GM19463 (cell line): ENCODE data around the gene FAM83C.
"Not testable (repeated sequence)": the region's sequence is repeated elsewhere in the genome, so short reads cannot be mapped to it uniquely, and the experiment has no call there.

Experiments
- ATAC-seq: cut with Tn5 transposase; IDR thresholded peaks from one replicate; pipeline ENCODE4 v1.9.1; 2021; ENCODE audit warnings: mild to moderate bottlenecking, moderate library complexity; ENCODE audit not compliant: unreplicated experiment

Gene FAM83C

GRCh38 chr20:35319192-35319870, 27.1 kb upstream of the FAM83C start:
- ATAC-seq, result no peak

DNA sequence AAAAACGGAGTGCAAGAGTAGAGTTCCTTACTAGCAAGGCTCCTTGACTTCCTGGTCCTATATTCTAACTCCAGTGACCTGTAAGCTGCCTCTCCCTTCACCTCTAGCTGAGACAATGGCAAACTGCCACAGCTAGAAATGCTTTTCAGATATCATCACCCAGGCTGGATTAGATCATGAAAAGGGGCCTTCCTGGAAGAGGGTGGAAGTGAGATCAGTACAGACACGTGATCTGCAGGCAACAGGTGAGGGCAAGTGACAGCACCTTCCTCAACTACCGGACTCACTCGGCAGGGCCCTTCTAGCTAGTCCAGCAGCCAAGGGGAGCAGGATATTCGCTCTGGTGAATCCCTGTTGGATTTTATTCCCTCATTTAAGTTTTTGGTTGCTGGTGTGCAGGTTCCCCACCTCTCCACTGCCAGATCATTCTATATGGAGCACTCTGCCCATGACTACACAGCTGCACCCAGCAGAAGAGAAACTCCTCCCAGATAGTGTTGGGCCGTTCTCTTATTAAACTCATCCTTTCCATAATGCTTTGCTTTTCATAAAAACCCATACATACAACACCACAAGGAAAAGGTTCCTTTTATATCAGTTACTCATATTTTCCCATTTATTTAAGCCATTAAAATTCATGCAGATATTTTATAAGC, 26.4 kb upstream of the FAM83C start:
- no peak for ATAC-seq

DNA sequence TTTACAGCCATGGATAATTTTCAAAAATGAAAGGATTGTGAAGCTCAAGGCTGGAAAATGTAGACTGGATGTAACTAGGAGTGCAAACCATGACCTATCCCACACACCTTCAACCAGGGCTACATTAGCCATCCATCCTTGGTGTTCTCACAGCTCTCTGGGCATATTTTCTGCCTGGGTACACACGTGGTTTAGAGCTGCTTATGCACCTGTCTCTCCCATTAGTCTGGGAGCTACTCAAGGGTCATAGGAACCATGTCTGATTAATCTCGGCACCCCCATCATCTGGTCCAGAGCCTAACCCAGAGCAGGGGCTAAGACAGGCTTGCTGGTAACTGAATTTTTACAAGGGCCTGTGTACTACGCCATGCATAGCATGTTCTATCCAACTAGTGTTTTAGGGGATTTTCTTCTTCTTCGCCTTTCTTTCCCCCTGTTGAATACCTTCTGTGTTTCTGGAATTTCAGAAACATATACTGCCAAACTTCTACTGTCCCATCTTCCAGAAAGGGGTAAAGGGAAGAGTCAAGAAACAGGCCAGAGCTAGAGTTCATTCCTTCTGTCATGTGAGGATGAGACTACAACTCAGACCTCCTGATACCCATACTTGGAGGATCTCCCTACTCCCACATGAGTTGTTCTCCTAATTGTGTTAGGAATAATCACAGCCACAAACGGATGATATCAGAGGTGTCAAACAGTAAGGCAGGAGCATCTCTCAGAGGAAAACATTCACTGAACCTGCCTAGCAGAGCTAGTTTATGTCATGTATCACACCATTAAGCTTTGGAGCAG, 25.4 kb upstream of the FAM83C start:
- ATAC-seq, result no peak

DNA sequence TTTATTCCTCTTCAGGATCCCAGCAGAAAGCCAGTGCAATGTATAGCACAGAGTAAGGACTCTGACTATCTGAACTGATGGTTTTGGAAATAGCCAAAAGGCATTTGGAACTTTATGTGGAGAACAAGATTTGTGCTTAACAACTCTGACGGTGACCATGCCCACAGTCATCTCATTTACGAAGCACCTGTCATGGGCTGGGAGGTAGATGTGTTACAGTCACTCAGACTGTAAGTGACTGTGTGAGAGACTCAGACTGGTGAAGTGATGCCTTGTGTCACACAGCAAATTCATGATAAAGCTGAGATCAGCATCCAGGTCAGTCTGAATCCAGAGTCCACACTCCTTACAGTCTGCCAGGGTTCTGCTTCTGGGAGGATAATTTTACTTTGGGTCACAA, 23.9 kb upstream of the FAM83C start:
- no peak for ATAC-seq

- ATAC-seq, result not testable (repeated sequence)
Measured at GRCh38 chr20:35315632-35316020, 23.4 kb upstream of the FAM83C start.

DNA sequence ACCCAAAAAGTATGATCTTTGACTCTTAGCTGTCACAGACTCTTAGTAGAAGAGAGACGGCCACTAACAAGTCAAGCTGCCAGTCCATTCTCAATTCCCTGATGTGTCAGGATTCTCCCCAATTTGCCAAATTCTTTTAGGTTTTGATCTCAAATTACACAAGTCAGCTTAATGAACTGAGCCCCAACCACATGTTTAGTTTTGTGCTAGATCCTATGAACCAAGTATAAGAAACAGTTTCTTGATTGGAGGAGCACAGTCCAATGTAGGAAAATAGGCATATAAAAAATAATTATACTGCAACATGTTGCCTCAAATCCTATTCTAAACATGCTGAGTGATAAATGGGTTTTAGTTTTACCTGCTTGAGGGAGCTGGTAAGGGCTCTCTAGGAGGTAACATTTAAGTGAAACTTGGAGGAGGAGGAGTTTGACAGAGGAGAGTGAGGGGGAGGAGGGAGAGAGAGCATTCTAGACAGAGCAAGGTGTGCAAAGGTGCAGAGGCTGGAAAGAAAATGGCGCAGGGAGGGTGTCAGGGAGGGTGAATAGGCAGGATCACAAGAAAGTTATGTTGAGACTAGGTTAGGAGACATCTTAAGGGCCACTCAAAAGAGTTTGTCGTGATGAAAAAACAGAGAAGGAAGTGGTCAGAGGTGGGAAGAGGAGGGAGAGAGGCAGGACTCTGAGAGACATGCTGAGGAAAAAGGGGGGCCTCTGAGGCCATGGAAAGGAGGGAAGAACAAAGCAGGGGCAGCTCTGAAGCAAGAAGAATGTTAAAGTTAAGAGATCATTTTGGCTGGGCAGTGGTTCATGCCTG, 22.8 kb upstream of the FAM83C start:
- no peak for ATAC-seq

- ATAC-seq, result no peak
Measured at GRCh38 chr20:35312318-35312717, 20.1 kb upstream of the FAM83C start.

- ATAC-seq, result no peak
Measured at GRCh38 chr20:35311822-35312221, 19.6 kb upstream of the FAM83C start.

DNA sequence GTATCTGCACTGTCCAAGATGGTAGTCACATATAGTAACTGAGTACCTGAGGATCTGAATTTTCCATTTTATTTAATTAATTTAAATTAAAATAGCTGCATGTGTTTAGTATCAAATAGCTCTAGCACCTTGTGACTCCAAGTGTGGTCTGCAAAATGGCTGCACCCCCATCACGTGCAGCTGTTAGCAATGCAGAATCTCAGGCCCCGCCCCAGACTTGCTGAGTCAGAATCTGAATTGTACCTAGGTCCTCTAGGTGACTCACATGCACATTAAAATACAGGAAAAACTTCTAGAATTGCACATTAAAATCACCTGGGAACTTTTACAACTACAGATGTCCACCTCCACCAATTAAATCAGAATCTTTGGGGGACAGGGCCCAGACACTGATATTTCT, 19.2 kb upstream of the FAM83C start:
- ATAC-seq, result no peak

GRCh38 chr20:35307666-35308653, 15.7 kb upstream of the FAM83C start:
- ATAC-seq, result no peak

DNA sequence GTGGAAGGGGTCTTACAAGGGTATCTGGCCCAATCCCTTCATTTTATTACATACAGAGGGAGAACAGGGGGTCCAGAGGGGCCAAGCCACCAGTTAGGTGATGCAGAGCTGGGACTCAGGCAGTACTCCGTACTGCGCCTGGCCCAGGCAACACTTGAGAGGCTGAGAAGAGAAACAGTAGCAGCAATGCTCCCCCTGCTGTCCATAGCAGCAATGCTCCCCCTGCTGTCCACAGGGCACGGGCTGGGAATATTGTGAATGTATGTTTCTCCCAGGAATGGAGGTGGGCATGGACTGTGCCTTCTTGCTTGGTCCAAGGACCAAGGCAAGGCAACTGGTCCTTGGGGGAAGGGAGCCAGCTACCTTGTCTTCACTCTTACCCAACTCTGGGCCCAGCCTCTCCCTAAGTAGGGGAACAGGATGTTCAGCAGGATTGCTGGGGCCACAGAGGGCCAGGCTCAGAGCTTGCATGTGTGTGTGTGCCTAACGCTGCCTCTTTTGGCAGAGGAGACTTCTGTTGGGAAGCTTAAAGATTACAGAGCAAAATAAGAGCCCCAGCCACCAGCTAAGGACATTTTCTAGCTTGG, 14.8 kb upstream of the FAM83C start:
- no peak for ATAC-seq

- ATAC-seq, result no peak
Measured at GRCh38 chr20:35305682-35306556, 13.7 kb upstream of the FAM83C start.

DNA sequence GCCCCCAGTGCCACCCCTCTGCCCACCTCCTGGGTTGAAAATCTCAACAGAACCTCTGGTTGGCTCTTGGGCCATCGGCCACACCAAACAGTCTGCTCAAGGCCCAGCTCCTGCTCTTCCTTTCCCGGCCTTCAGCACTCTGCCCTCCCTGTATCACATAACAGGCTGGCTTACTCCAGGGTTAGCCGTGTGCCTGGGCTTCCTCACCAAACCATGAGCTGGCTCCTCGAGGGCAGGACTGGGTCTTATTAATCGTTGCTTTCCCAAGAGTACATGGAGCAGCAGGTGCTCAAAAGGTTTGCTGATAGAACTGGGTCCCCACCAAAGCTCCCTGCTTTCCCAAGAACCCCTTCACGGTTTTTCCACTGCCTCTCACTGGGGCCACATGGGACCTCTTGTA, 12.7 kb upstream of the FAM83C start:
- ATAC-seq, result no peak

- peak; percentile 67 for ATAC-seq
Measured at GRCh38 chr20:35303735-35304491, 11.7 kb upstream of the FAM83C start.

- ATAC-seq, result no peak
Measured at GRCh38 chr20:35303382-35303734, 11.1 kb upstream of the FAM83C start.

DNA sequence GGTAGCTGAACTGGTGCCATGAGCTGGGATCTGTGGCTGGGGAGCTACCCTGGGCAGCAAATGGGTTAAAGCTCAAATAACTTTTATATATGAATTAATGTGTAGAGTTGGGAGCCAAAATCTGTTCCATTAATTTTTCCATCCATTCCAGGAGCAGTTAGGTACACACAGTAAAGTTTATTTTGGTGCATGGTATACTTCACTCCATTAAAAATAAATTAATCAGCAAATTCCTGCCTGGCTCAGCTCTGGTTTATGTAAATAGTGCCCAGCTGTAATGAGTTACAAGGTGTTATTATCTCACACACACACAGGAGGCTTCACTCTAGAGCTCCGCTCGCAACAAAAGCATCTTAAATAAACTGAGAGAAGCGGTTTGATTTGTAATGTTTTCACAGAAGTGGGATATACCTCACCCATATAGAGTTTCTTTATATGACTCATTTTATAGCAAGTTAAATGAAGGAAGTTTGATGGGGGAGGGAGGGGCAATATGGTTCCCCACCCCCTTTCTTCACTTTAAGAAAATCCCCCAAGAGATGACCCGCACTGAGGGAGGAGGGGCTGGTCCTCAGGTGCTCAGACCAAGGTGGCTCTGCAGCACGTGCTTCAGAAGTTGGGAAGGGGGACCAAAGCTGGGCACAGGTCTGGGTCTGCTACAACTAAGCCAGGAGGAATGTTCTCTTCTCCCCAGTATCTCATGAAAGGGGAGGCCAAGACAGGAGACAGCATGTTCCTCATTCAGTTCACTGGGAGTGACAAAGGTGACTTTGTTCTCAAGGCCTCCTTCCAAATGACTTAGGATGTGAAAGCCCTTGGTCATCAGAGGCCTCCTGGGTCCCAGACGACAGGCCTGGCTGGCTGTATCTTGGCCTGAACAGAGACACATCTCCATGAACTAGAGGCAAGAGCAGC, 10.5 kb upstream of the FAM83C start:
- no peak for ATAC-seq

DNA sequence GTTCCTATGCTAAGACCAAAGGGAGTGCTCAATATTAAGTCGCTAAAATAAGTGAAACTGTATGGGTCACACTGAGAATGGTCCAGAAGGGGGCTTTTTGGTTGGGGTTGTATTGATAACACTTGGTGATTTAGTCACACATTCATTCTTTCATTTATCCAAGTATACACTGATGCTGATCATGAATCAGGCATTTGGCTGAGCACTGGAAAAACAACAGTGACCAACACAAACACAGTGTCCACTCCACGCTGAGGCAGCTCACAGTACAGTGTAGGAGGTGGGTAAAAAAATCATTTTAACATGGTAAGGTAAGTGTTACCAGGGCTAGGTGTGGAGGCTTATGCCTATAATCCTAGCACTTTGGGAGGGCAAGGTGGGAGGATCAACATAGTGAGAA, 9.2 kb upstream of the FAM83C start:
- ATAC-seq, result no peak
